Tibial artery (tissue), 4 donors: ENCODE data around the gene ZER1.
A peak's percentile ranks its signal among the peaks of the same experiment; 100 is the strongest.

ENCODE experiments used
- DNase-seq, 2 donors: peaks; one replicate each; pipeline ENCODE4 v3.0.0-alpha.2; 2019
- H3K27ac ChIP-seq, 2 donors: fragments of 200-600 bp; sonication (generic) in 1 of 2; 1 replicate in 1 of 2; 2 replicates in 1 of 2; pipeline ENCODE4 v1.5.1; 2018 to 2019; ENCODE audit warnings: mild to moderate bottlenecking in 1 of 2
- H3K27me3 ChIP-seq, 2 donors: fragments of 200-600 bp; sonication (generic) in 1 of 2; one replicate each; pipeline versions ENCODE4 v1.5.1 to v1.6.0; 2016 to 2019
- H3K36me3 ChIP-seq, 3 donors: fragments of 200-600 bp; sonication (generic) in 2 of 3; one replicate each; pipeline ENCODE4 v1.5.1; 2016 to 2019; ENCODE audit warnings: mild to moderate bottlenecking in 2 of 3
- H3K4me1 ChIP-seq, 4 donors: fragments of 200-600 bp; sonication (generic) in 2 of 4; 1 replicate in 3 of 4; 2 replicates in 1 of 4; pipeline ENCODE4 v1.5.1; 2016 to 2019
- H3K4me3 ChIP-seq, 2 donors: fragments of 200-600 bp; sonication (generic) in 1 of 2; 1 replicate in 1 of 2; 2 replicates in 1 of 2; pipeline ENCODE4 v1.5.1; 2018 to 2019; ENCODE audit warnings: mild to moderate bottlenecking in 2 of 2
- H3K9me3 ChIP-seq, 3 donors: fragments of 200-600 bp; sonication (generic) in 1 of 3; one replicate each; pipeline ENCODE4 v1.5.1; 2016 to 2019
- CTCF ChIP-seq, 2 experiments: fragments of 200-600 bp in 1 of 2; fragments of 450-650 bp in 1 of 2; IDR thresholded peaks; one replicate each; pipeline ENCODE4 v1.5.1; 2017 to 2019; ENCODE audit warnings: antibody characterized with exemption in 2 of 2, mild to moderate bottlenecking in 1 of 2, moderate library complexity in 1 of 2
- intact Hi-C: fragments of 100-400 bp; cut with DNase I; formaldehyde crosslinking; loops from one replicate; pipeline ENCODE4 v1.15.0; 2023; ENCODE audit warnings: low total_unique reads

Gene ZER1

GRCh38 chr9:128792978-128793686, 21.4 kb upstream of the ZER1 start:
- TF ChIP-seq CTCF (IDR thresholded peaks at IDR 0.05): no peak
- Histone ChIP-seq H3K9me3 (no peaks in the 10 kb centered on the region), H3K27ac (no peak overlapping the region), H3K36me3 (peaks cover 50 to 91% (median 67%) of the 10 kb centered on the region in 3 donors), H3K4me3 (no peak overlapping the region), H3K27me3 (no peaks in the 10 kb centered on the region), H3K4me1 (peaks cover under 1 to 8% (median 8%) of the 10 kb centered on the region in 4 donors)
- intact Hi-C loops: no loop called here
- DNase-seq: no peak

- no peaks in the 10 kb centered on the region for H3K27me3 ChIP-seq
- TF ChIP-seq CTCF (IDR thresholded peaks at IDR 0.05): no peak
- no peaks in the 10 kb centered on the region for H3K9me3 ChIP-seq
- H3K27ac ChIP-seq: no peak overlapping the region
- no peak for DNase-seq
- H3K36me3 ChIP-seq: peaks cover 40 to 81% (median 57%) of the 10 kb centered on the region in 3 donors
- peaks cover 6 to 14% (median 12%) of the 10 kb centered on the region in 4 donors for H3K4me1 ChIP-seq
- intact Hi-C loops: no loop called here
- no peak overlapping the region for H3K4me3 ChIP-seq
Observed at GRCh38 chr9:128792134-128792533, 20.4 kb upstream of the ZER1 start.

- Histone ChIP-seq H3K9me3 (no peaks in the 10 kb centered on the region), H3K27me3 (no peaks in the 10 kb centered on the region), H3K4me3 (no peak overlapping the region), H3K27ac (no peak overlapping the region), H3K4me1 (peaks cover 6 to 18% (median 12%) of the 10 kb centered on the region in 4 donors), H3K36me3 (peaks cover 33 to 65% (median 44%) of the 10 kb centered on the region in 3 donors)
- TF ChIP-seq CTCF (IDR thresholded peaks at IDR 0.05): no peak
- no peak for DNase-seq
- intact Hi-C loops: no loop called here
Observed at GRCh38 chr9:128790536-128790935, 18.8 kb upstream of the ZER1 start.

GRCh38 chr9:128788445-128788844, 16.7 kb upstream of the ZER1 start:
- Histone ChIP-seq H3K9me3 (no peaks in the 10 kb centered on the region), H3K4me3 (peak overlapping the region; percentile 68 to 70), H3K27me3 (no peaks in the 10 kb centered on the region), H3K27ac (peak overlapping the region; percentile 76 to 80), H3K36me3 (peaks cover 25 to 45% (median 26%) of the 10 kb centered on the region in 3 donors), H3K4me1 (peaks cover 6 to 18% (median 12%) of the 10 kb centered on the region in 4 donors)
- no peak for TF ChIP-seq CTCF (IDR thresholded peaks at IDR 0.05)
- no peak for DNase-seq
- intact Hi-C loops: no loop called here

- H3K4me1 ChIP-seq: peaks cover 6 to 18% (median 12%) of the 10 kb centered on the region in 4 donors
- no peak for DNase-seq
- intact Hi-C loops: loop anchor here (2.0 kb wide), 1 partner anchor 15 kb away; no protein-coding TSS in a partner anchor
- peaks cover 18 to 37% (median 19%) of the 10 kb centered on the region in 3 donors for H3K36me3 ChIP-seq
- TF ChIP-seq CTCF (IDR thresholded peaks at IDR 0.05): no peak
- no peaks in the 10 kb centered on the region for H3K27me3 ChIP-seq
- H3K27ac ChIP-seq: peak overlapping the region; percentile 76 to 80
- no peaks in the 10 kb centered on the region for H3K9me3 ChIP-seq
- peak overlapping the region; percentile 68 to 70 for H3K4me3 ChIP-seq
Observed at GRCh38 chr9:128787659-128788058, 15.9 kb upstream of the ZER1 start.
